NCI-H2171 (cell line): ENCODE results near the gene SNCAIP.

Source experiments
- DNase-seq: peaks from one replicate; lab custom pipeline; 2025; lab: John Stamatoyannopoulos, UW

The SNCAIP gene

DNA sequence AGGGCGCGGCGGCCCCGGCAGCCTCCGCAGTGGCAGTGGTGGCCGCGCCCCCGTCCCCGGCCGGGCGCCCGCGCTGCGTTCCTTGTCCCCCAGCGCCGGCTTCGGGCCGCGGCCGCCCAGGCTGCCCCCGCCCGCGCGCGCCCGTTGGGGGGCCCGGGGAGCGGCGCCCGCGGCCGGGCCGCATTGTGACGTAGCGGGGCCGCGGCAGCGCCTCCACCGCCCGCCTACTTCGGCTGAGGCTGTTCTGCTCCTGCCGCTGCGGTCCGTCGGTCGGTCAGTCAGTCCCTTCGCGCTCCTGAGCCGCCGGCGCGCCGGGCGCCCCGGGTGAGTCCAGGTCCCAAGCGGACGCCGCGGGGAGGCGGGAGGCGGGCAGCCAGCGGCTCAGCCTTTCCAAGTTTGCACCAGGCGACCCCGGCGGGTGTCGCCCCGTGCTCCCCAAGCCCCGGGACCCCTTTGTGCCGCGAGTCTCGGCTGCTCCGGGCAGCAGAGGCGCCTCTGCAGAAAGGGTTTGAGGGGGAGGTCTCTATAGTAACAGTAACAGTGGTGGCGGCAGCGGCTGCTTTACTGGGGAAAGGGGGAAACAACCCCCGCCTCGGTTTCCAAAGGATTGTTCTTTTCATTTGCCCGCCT is at the start of gene SNCAIP:
Gene SNCAIP, plus strand, starts transcription at position 277 of the 630 bp plus-strand sequence. CDS start 78,898 bp downstream, outside the sequence.
- DNase-seq, result no peak

DNA sequence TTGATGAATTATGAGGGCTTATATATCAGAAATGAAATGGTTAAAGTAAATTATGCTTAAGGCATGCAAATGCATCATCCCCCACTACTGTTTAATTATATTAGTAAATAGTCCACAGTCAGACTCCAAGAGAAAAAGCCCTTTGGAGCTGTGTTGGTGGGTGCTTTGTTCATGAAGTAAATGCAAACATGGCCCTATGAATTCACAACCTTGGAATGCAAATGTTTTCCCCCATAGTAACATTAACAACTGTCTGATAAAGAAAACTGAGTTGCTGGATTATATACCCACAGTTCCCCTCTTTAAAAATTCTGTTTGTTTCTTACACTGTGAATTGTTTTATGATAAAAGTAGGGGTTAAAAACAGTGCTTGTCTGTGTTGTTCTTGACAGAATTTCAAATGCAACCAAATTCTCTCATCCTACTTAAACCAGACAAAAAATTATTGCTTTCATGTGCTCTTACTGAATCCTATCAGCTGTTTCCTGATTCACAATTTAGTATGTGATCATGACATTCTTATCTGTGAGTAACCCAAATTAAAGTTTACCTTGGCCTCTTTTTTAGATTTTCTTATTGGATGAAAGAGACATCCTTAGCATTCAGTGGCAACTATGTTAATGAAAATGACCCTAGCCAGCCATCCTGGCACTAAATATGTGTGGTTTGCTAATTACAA is 48.5 kb upstream of the SNCAIP start:
- no peak for DNase-seq

DNA sequence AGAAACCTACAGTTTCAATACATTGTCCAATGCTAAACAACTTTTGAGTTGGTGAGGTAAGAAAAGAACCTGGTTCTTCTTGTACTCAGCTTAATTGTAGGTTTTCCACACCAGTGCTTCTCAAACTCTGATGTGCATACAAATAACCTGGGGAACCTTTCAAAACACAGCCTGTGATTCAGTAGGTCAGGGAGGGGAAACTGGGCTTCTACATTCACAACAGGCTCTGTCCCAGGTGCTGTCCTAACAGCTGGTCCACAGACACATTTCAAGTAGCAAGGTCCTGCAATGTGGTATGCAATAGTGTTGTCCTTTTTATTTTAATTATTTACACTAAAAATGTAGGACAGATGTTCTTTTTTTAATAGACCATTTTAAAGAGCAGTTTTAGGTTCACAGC is 47.4 kb upstream of the SNCAIP start:
- no peak for DNase-seq

- no peak for DNase-seq
These were observed 44.9 kb upstream of the SNCAIP start for GRCh38 chr5:122267185-122267584.

GRCh38 chr5:122273696-122274095 is 38.3 kb upstream of the SNCAIP start:
- no peak for DNase-seq

DNA sequence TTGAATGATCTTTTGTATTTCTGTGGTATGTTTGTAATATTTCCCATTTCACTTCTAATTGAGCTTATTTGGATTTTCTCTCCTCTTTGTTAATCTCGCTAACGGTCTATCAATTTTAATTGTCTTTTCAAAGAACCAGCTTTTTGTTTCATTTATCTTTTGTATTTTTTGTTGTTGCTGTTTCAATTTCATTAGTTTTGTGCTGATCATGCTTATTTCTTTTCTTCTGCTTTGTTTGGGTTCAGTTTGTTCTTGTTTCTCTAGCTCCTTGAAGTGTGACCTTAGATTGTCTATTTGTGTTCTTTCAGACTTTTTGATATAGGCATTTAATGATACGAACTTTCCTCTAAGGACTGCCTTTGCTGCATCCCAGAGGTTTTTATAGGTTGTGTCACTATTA is 28.4 kb upstream of the SNCAIP start:
- DNase-seq, result no peak

- DNase-seq, result no peak
These were observed 25.5 kb upstream of the SNCAIP start for GRCh38 chr5:122286541-122286940.

GRCh38 chr5:122287101-122287500 is 24.9 kb upstream of the SNCAIP start:
- no peak for DNase-seq

GRCh38 chr5:122291000-122291901 is 20.8 kb upstream of the SNCAIP start:
- no peak for DNase-seq

DNA sequence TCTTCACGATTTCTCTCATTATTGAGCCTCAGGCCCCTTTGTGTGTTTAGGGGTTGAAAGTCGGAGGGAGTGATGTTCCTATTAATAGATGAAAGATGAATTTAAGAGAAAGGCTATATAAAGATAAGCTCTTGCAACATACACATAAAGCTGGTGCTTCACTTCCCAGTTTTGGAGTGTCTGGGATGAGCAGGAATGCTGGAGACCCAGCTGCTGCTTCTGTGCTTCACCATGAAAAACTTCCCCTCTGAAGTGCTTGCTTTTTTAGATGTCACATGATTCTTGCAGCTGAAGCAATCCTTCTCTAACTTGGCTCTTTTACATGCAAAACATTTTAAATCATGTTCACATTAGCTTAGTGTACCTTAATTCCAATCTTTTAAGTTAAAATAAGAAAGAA is 19.7 kb upstream of the SNCAIP start:
- no peak for DNase-seq

- DNase-seq, result no peak
These were observed 16.9 kb upstream of the SNCAIP start for GRCh38 chr5:122295138-122295537.

GRCh38 chr5:122296871-122297270 is 15.2 kb upstream of the SNCAIP start:
- DNase-seq, result no peak

DNA sequence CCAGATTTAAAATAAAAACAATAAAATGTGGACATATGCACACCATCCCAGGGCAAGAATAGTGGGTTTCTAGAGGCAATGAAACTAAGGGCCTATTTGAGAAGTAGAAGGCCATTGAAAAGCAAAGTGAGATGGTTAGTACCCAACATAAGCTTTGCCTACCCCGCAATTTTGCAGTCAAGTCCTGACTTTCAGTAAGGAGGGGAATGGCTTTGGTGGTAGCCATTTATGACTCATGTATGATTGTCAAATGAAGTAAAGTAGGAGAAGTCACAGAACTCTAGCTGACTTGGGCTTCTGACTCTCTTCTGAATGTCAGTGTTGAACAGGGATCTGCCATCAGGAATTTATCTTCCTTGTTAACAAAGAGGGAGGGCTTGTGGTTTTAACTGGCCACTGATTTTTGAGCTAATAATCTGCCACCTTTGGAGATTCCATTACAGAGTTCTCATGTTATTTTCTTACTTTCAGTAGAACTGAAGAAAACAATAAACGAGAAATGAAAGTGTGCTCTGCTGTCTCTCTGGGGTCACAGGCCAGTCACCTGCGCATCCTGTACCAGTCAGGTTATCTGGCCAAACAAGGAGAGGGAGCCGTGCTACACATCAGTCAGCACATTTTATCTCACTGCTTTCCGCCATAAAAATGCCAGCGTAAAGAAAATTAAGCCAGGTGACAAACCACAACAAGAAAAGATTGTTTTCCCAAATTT is 14.3 kb upstream of the SNCAIP start:
- no peak for DNase-seq

DNA sequence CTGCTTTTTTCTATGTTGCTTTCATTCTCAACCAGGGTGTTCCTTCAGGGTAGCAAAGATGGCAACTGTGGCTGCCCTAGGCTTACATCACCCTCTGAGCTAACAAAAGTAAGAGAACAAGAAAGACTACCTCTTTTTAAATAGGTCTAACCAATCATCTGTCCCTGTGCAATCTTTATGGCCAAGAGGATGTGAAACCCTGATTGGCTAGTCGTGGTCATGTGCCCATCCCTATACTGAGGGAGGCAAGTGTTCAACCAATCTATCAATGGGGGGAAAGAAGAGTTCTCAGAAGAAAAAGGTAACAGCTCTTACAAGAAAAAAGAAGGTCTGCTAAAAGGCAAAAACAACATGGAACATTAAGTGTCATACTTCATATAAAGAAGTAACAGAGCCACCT is 11.7 kb upstream of the SNCAIP start:
- DNase-seq, result no peak

GRCh38 chr5:122301016-122301415 is 11.0 kb upstream of the SNCAIP start:
- DNase-seq, result no peak

- DNase-seq, result no peak
These were observed 7.4 kb upstream of the SNCAIP start for GRCh38 chr5:122304471-122305215.

DNA sequence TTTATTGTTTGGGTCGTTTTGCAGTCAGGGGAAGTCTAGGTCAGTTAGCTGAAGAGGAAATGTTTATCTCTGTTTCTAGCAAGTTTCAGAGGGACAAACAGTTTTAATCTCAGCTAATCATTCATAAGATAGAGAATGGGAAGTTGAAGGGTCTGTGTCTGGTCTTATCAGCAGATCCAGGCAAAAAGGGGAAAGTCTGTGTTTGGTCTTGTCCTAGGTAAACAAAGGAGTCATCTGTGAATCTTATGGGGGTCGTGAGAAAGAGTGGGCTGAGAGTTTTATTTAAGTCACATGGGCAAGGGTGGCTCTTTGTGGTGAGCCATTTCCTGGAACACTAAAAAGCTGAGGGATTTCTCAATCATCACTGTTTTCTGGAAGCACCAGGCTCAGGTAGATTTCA is 5.6 kb upstream of the SNCAIP start:
- DNase-seq, result no peak

GRCh38 chr5:122310889-122311288 is 1.1 kb upstream of the SNCAIP start:
- DNase-seq, result no peak

- no peak for DNase-seq
These were observed 508 bp upstream of the SNCAIP start for GRCh38 chr5:122311497-122311960.

- DNase-seq, result no peak
These were observed 762 bp downstream of the SNCAIP start for GRCh38 chr5:122312591-122313406.

- DNase-seq, result no peak
These were observed 2.0 kb downstream of the SNCAIP start for GRCh38 chr5:122314036-122314435.
